HepG2 (cell line): Measurements from ENCODE around the gene PPIG.

Source experiments
- SETDB1 ChIP-seq: sonication (generic); formaldehyde crosslinking; IDR thresholded peaks from 2 replicates; pipeline ENCODE4 v1.5.1; 2020; ENCODE audit warnings: missing genetic modification reagents, mild to moderate bottlenecking, borderline replicate concordance
- SMAD1 ChIP-seq: sonication (generic); formaldehyde crosslinking; IDR thresholded peaks from 2 replicates; pipeline ENCODE4 v1.4.0; 2020; ENCODE audit warnings: missing genetic modification reagents, low read depth, mild to moderate bottlenecking, borderline replicate concordance
- ZNF354B ChIP-seq: sonication (generic); formaldehyde crosslinking; IDR thresholded peaks from 2 replicates; pipeline ENCODE4 v1.8.0; 2022; ENCODE audit warnings: mild to moderate bottlenecking, missing genetic modification reagents
- TF ChIP-seq, protein P1 (sequence below): sonication (generic); formaldehyde crosslinking; IDR thresholded peaks from 2 replicates; pipeline ENCODE4 v1.4.0; 2020; ENCODE audit warnings: missing genetic modification reagents, borderline replicate concordance
- TF ChIP-seq, protein P2 (sequence below): sonication (generic); formaldehyde crosslinking; IDR thresholded peaks from 2 replicates; pipeline ENCODE4 v1.5.0; 2020; ENCODE audit warnings: mild to moderate bottlenecking, missing genetic modification reagents, moderate library complexity
- TF ChIP-seq, protein P3 (sequence below): IDR thresholded peaks from 2 replicates; pipeline ENCODE4 v1.6.1; 2016

DNA sequence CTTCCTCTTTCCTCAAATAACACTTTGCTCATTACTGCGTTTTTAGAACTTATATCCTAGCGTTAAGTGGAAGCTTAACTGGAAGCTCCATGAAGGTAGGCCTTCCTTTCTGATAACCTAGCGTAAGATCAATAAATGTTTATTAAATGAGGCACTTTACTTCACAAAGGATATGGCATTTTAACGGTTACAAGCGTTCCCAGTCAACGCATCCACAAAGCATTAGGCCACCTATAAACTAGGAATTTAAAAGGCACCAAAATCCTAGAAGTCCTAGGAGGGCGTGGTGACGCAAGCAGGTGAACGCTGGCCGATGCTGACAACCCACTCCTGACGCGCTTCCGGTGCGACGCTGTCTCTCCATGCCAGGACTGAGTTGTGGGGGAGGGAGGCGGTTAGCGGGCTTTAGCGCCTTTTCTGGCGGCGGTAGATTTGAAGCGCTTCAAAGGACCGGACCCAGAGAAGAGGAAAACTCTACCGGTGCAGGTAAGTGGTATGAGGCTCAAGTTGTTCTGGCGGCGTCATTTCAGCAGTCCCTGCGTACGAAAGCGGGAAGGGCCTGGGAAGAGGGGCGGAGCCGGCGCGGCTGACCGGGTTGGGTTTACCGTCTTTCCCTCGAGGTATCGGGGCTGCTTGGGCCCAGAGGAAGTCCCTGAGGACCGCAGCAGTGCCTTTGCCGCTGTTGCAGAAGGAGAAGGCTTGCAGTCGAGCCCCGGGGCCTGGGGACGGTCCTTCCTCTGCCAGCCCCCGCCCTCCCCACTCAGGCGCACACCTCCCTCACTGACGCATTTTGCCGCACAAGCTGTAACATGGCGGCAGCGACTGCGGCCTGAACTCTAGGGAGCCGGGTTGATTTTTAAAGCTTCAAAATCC is at the start of gene PPIG:
- TF ChIP-seq, protein P1, sequence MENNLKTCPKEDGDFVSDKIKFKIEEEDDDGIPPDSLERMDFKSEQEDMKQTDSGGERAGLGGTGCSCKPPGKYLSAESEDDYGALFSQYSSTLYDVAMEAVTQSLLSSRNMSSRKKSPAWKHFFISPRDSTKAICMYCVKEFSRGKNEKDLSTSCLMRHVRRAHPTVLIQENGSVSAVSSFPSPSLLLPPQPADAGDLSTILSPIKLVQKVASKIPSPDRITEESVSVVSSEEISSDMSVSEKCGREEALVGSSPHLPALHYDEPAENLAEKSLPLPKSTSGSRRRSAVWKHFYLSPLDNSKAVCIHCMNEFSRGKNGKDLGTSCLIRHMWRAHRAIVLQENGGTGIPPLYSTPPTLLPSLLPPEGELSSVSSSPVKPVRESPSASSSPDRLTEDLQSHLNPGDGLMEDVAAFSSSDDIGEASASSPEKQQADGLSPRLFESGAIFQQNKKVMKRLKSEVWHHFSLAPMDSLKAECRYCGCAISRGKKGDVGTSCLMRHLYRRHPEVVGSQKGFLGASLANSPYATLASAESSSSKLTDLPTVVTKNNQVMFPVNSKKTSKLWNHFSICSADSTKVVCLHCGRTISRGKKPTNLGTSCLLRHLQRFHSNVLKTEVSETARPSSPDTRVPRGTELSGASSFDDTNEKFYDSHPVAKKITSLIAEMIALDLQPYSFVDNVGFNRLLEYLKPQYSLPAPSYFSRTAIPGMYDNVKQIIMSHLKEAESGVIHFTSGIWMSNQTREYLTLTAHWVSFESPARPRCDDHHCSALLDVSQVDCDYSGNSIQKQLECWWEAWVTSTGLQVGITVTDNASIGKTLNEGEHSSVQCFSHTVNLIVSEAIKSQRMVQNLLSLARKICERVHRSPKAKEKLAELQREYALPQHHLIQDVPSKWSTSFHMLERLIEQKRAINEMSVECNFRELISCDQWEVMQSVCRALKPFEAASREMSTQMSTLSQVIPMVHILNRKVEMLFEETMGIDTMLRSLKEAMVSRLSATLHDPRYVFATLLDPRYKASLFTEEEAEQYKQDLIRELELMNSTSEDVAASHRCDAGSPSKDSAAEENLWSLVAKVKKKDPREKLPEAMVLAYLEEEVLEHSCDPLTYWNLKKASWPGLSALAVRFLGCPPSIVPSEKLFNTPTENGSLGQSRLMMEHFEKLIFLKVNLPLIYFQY (CRISPR knock-in tag): no peak; the same call in 1 of the 2 replicates
- TF ChIP-seq, protein P2, sequence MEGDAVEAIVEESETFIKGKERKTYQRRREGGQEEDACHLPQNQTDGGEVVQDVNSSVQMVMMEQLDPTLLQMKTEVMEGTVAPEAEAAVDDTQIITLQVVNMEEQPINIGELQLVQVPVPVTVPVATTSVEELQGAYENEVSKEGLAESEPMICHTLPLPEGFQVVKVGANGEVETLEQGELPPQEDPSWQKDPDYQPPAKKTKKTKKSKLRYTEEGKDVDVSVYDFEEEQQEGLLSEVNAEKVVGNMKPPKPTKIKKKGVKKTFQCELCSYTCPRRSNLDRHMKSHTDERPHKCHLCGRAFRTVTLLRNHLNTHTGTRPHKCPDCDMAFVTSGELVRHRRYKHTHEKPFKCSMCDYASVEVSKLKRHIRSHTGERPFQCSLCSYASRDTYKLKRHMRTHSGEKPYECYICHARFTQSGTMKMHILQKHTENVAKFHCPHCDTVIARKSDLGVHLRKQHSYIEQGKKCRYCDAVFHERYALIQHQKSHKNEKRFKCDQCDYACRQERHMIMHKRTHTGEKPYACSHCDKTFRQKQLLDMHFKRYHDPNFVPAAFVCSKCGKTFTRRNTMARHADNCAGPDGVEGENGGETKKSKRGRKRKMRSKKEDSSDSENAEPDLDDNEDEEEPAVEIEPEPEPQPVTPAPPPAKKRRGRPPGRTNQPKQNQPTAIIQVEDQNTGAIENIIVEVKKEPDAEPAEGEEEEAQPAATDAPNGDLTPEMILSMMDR (CRISPR knock-in tag): peak; percentile 14; the same call in 1 of the 2 replicates
- TF ChIP-seq, protein P3, sequence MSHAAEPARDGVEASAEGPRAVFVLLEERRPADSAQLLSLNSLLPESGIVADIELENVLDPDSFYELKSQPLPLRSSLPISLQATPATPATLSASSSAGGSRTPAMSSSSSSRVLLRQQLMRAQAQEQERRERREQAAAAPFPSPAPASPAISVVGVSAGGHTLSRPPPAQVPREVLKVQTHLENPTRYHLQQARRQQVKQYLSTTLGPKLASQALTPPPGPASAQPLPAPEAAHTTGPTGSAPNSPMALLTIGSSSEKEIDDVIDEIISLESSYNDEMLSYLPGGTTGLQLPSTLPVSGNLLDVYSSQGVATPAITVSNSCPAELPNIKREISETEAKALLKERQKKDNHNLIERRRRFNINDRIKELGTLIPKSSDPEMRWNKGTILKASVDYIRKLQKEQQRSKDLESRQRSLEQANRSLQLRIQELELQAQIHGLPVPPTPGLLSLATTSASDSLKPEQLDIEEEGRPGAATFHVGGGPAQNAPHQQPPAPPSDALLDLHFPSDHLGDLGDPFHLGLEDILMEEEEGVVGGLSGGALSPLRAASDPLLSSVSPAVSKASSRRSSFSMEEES (CRISPR knock-in tag): peak; percentile 46; the same call in 1 of the 2 replicates
- TF ChIP-seq ZNF354B (0 out of 2 replicates have a peak, but pooled peaks have one; percentile 15), SMAD1 (no peak; the same call in 1 of the 2 replicates), SETDB1 (CRISPR knock-in tag) (no peak)
